Prostate gland (tissue), 2 donors: ENCODE results near the gene ATF7IP2. TPM values are rescaled to one million over a fixed set of nuclear protein-coding genes. Genes with fewer than 3 reads are reported as not detected.

ENCODE experiments used
- DNase-seq: peaks from one replicate; pipeline ENCODE4 v3.0.0-alpha.2; 2019; ENCODE audit warnings: low spot score
- H3K27ac ChIP-seq, 2 donors: fragments of 200-600 bp; sonication (generic); 2 replicates each; pipeline ENCODE4 v1.5.1; 2017 to 2019
- H3K27me3 ChIP-seq: fragments of 200-600 bp; sonication (generic); replicated peaks from 2 replicates; pipeline ENCODE4 v1.5.1; 2019; ENCODE audit not compliant: insufficient read depth
- H3K36me3 ChIP-seq, 2 donors: fragments of 200-600 bp; sonication (generic); 1 replicate in 1 of 2; 2 replicates in 1 of 2; pipeline versions ENCODE4 v1.5.1 to v1.8.1; 2017 to 2019
- H3K4me1 ChIP-seq: fragments of 200-600 bp; sonication (generic); replicated peaks from 2 replicates; pipeline ENCODE4 v1.5.1; 2019
- H3K4me3 ChIP-seq, 2 donors: fragments of 200-600 bp; sonication (generic); 2 replicates each; pipeline ENCODE4 v1.5.1; 2017 to 2019
- H3K9me3 ChIP-seq: fragments of 200-600 bp; sonication (generic); 2 replicates; pipeline ENCODE4 v1.5.1; 2017
- CTCF ChIP-seq, 4 experiments: fragments of 200-600 bp in 2 of 4; fragments of 450-650 bp in 2 of 4; sonication (generic) in 2 of 4; IDR thresholded peaks; 1 replicate in 3 of 4; 2 replicates in 1 of 4; pipeline ENCODE4 v1.5.1; 2016 to 2019; ENCODE audit warnings: antibody characterized with exemption in 4 of 4, mild to moderate bottlenecking in 2 of 4, moderate library complexity in 2 of 4
- POLR2A ChIP-seq: fragments of 450-650 bp; IDR thresholded peaks from one replicate; pipeline ENCODE4 v1.6.1; 2016; ENCODE audit warnings: antibody characterized with exemption, mild to moderate bottlenecking
- POLR2AphosphoS5 ChIP-seq: sonication (generic); formaldehyde crosslinking; IDR thresholded peaks from one replicate; pipeline ENCODE4 v1.6.1; 2017; ENCODE audit warnings: antibody characterized with exemption
- WGBS: methylation state at CpG from one replicate; pipeline ENCODE4 v1.1.5; 2018; 5-methylcytosine and 5-hydroxymethylcytosine counted together
- intact Hi-C: fragments of 100-400 bp; cut with DNase I; formaldehyde crosslinking; loops from one replicate; pipeline ENCODE4 v1.14.2; 2022
- total RNA-seq, 2 donors: library from RNA; depleted of rRNA; stranded (reverse); fragments of >200 nt; gene quantifications; one replicate each; pipeline ENCODE4 v1.1.0, GENCODE V29; 2016

Gene ATF7IP2
- total RNA-seq, 2 donors from 2014 or later = 1.2 to 94.3 TPM

GRCh38 chr16:10518479-10519041 is 132.7 kb downstream of the ATF7IP2 start:
- DNase-seq = no peak
- Histone ChIP-seq H3K36me3 (no peaks in the 10 kb centered on the region), H3K4me1 (peaks cover 4% of the 10 kb centered on the region), H3K9me3 (no peaks in the 10 kb centered on the region), H3K27ac (peak overlapping the region; percentile 54 to 64), H3K27me3 (no peaks in the 10 kb centered on the region), H3K4me3 (no peak overlapping the region)
- TF ChIP-seq POLR2AphosphoS5 = no peak
- TF ChIP-seq POLR2A = no peak
- TF ChIP-seq CTCF (IDR thresholded peaks at IDR 0.05) = no peak
- intact Hi-C loops = loop anchor here (5.0 kb wide), 1 partner anchor 219 kb away; no protein-coding TSS in a partner anchor
- WGBS = 74% methylated on average over 7 of the region's 7 CpGs

- H3K27ac ChIP-seq = peak overlapping the region; percentile 86 to 90
- no peaks in the 10 kb centered on the region for H3K27me3 ChIP-seq
- no peaks in the 10 kb centered on the region for H3K36me3 ChIP-seq
- H3K4me3 ChIP-seq = no peak overlapping the region
- H3K9me3 ChIP-seq = no peaks in the 10 kb centered on the region
- H3K4me1 ChIP-seq = peaks cover 4% of the 10 kb centered on the region
- WGBS = no CpG with 5 or more reads among the region's 1 CpG
- no peak for DNase-seq
- intact Hi-C loops = loop anchor here (5.0 kb wide), 1 partner anchor 218 kb away; no protein-coding TSS in a partner anchor
- no peak for TF ChIP-seq POLR2AphosphoS5
- TF ChIP-seq POLR2A = no peak
- no peak for TF ChIP-seq CTCF (IDR thresholded peaks at IDR 0.05)
Observed at GRCh38 chr16:10519297-10519696, 133.4 kb downstream of the ATF7IP2 start.

- Histone ChIP-seq H3K4me1 (peaks cover 2% of the 10 kb centered on the region), H3K27ac (peak overlapping the region; percentile 86 to 90), H3K27me3 (no peaks in the 10 kb centered on the region), H3K9me3 (no peaks in the 10 kb centered on the region), H3K36me3 (no peaks in the 10 kb centered on the region), H3K4me3 (no peak overlapping the region)
- 57% methylated on average over 10 of the region's 10 CpGs for WGBS
- peak in 1 of 4 experiments; percentile 28 for TF ChIP-seq CTCF (IDR thresholded peaks at IDR 0.05)
- peak; percentile 96 for TF ChIP-seq POLR2AphosphoS5
- no peak for TF ChIP-seq POLR2A
- peak; percentile 88 for DNase-seq
- intact Hi-C loops = loop anchor here (5.0 kb wide), 2 partner anchors 217 to 397 kb away; no protein-coding TSS in a partner anchor
Observed at GRCh38 chr16:10519929-10520868, 134.3 kb downstream of the ATF7IP2 start.

GRCh38 chr16:10520869-10521578 is 135.2 kb downstream of the ATF7IP2 start:
- intact Hi-C loops = loop anchor here (5.0 kb wide), 1 partner anchor 396 kb away; no protein-coding TSS in a partner anchor
- Histone ChIP-seq H3K27me3 (no peaks in the 10 kb centered on the region), H3K9me3 (no peaks in the 10 kb centered on the region), H3K4me3 (no peak overlapping the region), H3K4me1 (peaks cover 2% of the 10 kb centered on the region), H3K36me3 (no peaks in the 10 kb centered on the region), H3K27ac (peak overlapping the region; percentile 86 to 90)
- WGBS = 71% methylated on average over 7 of the region's 7 CpGs
- TF ChIP-seq CTCF (IDR thresholded peaks at IDR 0.05) (no peak), POLR2AphosphoS5 (no peak), POLR2A (no peak)
- no peak for DNase-seq
